HepG2 (cell line): Measurements from ENCODE around the gene ZBTB46. TPM values are rescaled to one million over a fixed set of nuclear protein-coding genes. Genes with fewer than 3 reads are reported as not detected.

Experiments
- FOXO1 ChIP-seq: sonication (generic); formaldehyde crosslinking; IDR thresholded peaks from 2 replicates; pipeline ENCODE4 v1.4.0; 2020; ENCODE audit warnings: missing genetic modification reagents
- NAIF1 ChIP-seq: sonication (generic); formaldehyde crosslinking; IDR thresholded peaks from 2 replicates; pipeline ENCODE4 v1.5.0; 2020; ENCODE audit warnings: mild to moderate bottlenecking, missing genetic modification reagents, borderline replicate concordance
- ONECUT2 ChIP-seq: sonication (generic); formaldehyde crosslinking; IDR thresholded peaks from 2 replicates; pipeline ENCODE4 v1.4.0; 2020; ENCODE audit warnings: missing genetic modification reagents
- POLR2AphosphoS2 ChIP-seq: IDR thresholded peaks from 2 replicates; pipeline ENCODE4 v1.6.1; 2011; ENCODE audit warnings: low read depth, low read length, improper control_type of control experiment
- SATB2 ChIP-seq: sonication (generic); formaldehyde crosslinking; IDR thresholded peaks from 2 replicates; pipeline ENCODE4 v1.5.0; 2020; ENCODE audit warnings: missing genetic modification reagents
- ZKSCAN5 ChIP-seq: sonication (generic); formaldehyde crosslinking; IDR thresholded peaks from 2 replicates; pipeline ENCODE4 v1.5.1; 2020; ENCODE audit warnings: mild to moderate bottlenecking, missing genetic modification reagents
- ZNF10 ChIP-seq: sonication (generic); formaldehyde crosslinking; IDR thresholded peaks from 2 replicates; pipeline ENCODE4 v1.4.0; 2020; ENCODE audit warnings: mild to moderate bottlenecking, low read depth, missing genetic modification reagents, borderline replicate concordance
- ZNF205 ChIP-seq: IDR thresholded peaks from 2 replicates; pipeline ENCODE4 v1.6.1; 2018; ENCODE audit warnings: missing biosample characterization, missing genetic modification reagents
- ZNF367 ChIP-seq: sonication (generic); formaldehyde crosslinking; IDR thresholded peaks from 2 replicates; pipeline ENCODE4 v1.4.0; 2020; ENCODE audit warnings: missing genetic modification reagents, borderline replicate concordance
- ZNF446 ChIP-seq: sonication (generic); formaldehyde crosslinking; IDR thresholded peaks from 2 replicates; pipeline ENCODE4 v1.5.0; 2020; ENCODE audit warnings: mild to moderate bottlenecking, missing genetic modification reagents
- polyA plus RNA-seq, 8 experiments: library from polyadenylated mRNA; depleted of rRNA in 3 of 8; stranded (reverse) in 7 of 8; unstranded in 1 of 8; fragments of >200 nt; fragmentation: Illumina TruSeq in 4 of 8; extraction: Trizol in 4 of 8; gene quantifications; 2 replicates each; pipeline versions ENCODE4 v1.2.1 to v1.2.3, GENCODE V29; 2011 to 2016; ENCODE audit warnings: low read depth in 4 of 8, missing spikeins in 1 of 8, mixed read lengths in 1 of 8; ENCODE audit not compliant: insufficient read depth in 1 of 8
- total RNA-seq, 5 experiments: library from RNA; depleted of rRNA; stranded (reverse); fragments of >200 nt; fragmentation: Illumina TruSeq; extraction: Trizol; gene quantifications; 2 replicates each; pipeline ENCODE4 v1.2.3, GENCODE V29; 2016; ENCODE audit warnings: low read depth in 1 of 5
- TF ChIP-seq, protein P1 (sequence below): sonication (generic); formaldehyde crosslinking; conservative IDR thresholded peaks from 2 replicates; pipeline ENCODE4 v1.4.0; 2020; ENCODE audit warnings: mild to moderate bottlenecking, missing genetic modification reagents, moderate library complexity
- TF ChIP-seq, protein P2 (sequence below): sonication (generic); formaldehyde crosslinking; IDR thresholded peaks from 2 replicates; pipeline ENCODE4 v1.5.0; 2020; ENCODE audit warnings: missing genetic modification reagents
- TF ChIP-seq, protein P3 (sequence below): sonication (generic); formaldehyde crosslinking; conservative IDR thresholded peaks from 2 replicates; pipeline ENCODE4 v1.4.0; 2020; ENCODE audit warnings: missing genetic modification reagents
- TF ChIP-seq, protein P4 (sequence below): sonication (generic); formaldehyde crosslinking; IDR thresholded peaks from 2 replicates; pipeline ENCODE4 v1.9.0; 2022; ENCODE audit warnings: missing genetic modification reagents, mild to moderate bottlenecking, borderline replicate concordance
- TF ChIP-seq, protein P5 (sequence below): sonication (generic); formaldehyde crosslinking; IDR thresholded peaks from 2 replicates; pipeline ENCODE4 v1.4.0; 2020; ENCODE audit warnings: missing genetic modification reagents
- TF ChIP-seq, protein P6 (sequence below): sonication (generic); formaldehyde crosslinking; IDR thresholded peaks from 2 replicates; pipeline ENCODE4 v1.9.0; 2021; ENCODE audit warnings: missing genetic modification reagents, mild to moderate bottlenecking, borderline replicate concordance

The ZBTB46 gene
- total and polyA plus RNA-seq, 2 of the 13 experiments (the other 11 are each of a cell fraction or from before 2014, with no cell fraction given) = 1.6 to 13.5 TPM

DNA sequence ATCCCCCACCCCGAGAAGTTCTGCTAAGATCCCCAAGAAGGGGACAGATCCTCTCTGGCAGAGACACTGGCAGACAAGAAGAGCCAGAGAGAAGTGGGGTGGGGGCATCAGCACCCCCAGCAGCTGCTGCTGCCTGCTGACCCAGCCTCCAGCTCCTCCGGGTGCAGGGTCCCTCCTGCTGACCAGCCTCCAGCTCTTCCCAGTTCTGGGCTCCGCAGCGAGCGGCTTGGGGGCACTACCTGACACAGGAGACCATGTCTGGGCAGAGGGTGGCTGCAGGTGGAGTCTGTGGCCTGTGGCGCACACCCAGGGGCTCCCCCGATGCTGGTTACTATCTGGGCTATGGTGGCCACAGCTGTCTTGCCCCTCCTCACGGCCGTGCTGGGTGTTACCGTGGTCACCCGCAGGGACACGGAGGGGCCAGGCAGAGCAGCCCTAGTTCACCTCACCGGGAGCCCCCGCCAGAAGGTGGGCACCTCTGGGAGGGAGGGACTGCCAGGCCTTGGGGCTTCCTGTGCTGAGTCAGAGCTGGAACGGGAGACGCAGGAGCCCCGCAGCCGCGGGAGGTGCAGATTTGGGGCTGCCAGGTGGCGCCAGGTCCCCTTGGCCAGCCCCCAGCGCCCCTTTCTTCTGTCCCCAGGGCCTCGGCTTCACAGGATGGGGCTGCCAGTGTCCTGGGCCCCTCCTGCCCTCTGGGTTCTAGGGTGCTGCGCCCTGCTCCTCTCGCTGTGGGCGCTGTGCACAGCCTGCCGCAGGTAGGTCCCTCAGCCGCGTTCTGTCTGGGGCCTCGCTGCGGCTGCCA lies 94.0 kb downstream of the ZBTB46 start (continued):
- TF ChIP-seq, protein P1, sequence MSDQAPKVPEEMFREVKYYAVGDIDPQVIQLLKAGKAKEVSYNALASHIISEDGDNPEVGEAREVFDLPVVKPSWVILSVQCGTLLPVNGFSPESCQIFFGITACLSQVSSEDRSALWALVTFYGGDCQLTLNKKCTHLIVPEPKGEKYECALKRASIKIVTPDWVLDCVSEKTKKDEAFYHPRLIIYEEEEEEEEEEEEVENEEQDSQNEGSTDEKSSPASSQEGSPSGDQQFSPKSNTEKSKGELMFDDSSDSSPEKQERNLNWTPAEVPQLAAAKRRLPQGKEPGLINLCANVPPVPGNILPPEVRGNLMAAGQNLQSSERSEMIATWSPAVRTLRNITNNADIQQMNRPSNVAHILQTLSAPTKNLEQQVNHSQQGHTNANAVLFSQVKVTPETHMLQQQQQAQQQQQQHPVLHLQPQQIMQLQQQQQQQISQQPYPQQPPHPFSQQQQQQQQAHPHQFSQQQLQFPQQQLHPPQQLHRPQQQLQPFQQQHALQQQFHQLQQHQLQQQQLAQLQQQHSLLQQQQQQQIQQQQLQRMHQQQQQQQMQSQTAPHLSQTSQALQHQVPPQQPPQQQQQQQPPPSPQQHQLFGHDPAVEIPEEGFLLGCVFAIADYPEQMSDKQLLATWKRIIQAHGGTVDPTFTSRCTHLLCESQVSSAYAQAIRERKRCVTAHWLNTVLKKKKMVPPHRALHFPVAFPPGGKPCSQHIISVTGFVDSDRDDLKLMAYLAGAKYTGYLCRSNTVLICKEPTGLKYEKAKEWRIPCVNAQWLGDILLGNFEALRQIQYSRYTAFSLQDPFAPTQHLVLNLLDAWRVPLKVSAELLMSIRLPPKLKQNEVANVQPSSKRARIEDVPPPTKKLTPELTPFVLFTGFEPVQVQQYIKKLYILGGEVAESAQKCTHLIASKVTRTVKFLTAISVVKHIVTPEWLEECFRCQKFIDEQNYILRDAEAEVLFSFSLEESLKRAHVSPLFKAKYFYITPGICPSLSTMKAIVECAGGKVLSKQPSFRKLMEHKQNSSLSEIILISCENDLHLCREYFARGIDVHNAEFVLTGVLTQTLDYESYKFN (CRISPR knock-in tag) = no peak
- TF ChIP-seq ONECUT2 (CRISPR knock-in tag) (no peak), ZNF446 (no peak), ZKSCAN5 (no peak), ZNF367 (no peak), FOXO1 (CRISPR knock-in tag) (no peak; the same call in 1 of the 2 replicates), ZNF205 (CRISPR knock-in tag) (no peak), ZNF10 (CRISPR knock-in tag) (no peak; the same call in 1 of the 2 replicates), SATB2 (CRISPR knock-in tag) (no peak; the same call in 1 of the 2 replicates), POLR2AphosphoS2 (0 out of 2 replicates have a peak, but pooled peaks have one; percentile 60), NAIF1 (CRISPR knock-in tag) (no peak)
- TF ChIP-seq, protein P2, sequence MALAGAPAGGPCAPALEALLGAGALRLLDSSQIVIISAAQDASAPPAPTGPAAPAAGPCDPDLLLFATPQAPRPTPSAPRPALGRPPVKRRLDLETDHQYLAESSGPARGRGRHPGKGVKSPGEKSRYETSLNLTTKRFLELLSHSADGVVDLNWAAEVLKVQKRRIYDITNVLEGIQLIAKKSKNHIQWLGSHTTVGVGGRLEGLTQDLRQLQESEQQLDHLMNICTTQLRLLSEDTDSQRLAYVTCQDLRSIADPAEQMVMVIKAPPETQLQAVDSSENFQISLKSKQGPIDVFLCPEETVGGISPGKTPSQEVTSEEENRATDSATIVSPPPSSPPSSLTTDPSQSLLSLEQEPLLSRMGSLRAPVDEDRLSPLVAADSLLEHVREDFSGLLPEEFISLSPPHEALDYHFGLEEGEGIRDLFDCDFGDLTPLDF (CRISPR knock-in tag) = peak; percentile 30; the same call in 1 of the 2 replicates
- TF ChIP-seq, protein P3, sequence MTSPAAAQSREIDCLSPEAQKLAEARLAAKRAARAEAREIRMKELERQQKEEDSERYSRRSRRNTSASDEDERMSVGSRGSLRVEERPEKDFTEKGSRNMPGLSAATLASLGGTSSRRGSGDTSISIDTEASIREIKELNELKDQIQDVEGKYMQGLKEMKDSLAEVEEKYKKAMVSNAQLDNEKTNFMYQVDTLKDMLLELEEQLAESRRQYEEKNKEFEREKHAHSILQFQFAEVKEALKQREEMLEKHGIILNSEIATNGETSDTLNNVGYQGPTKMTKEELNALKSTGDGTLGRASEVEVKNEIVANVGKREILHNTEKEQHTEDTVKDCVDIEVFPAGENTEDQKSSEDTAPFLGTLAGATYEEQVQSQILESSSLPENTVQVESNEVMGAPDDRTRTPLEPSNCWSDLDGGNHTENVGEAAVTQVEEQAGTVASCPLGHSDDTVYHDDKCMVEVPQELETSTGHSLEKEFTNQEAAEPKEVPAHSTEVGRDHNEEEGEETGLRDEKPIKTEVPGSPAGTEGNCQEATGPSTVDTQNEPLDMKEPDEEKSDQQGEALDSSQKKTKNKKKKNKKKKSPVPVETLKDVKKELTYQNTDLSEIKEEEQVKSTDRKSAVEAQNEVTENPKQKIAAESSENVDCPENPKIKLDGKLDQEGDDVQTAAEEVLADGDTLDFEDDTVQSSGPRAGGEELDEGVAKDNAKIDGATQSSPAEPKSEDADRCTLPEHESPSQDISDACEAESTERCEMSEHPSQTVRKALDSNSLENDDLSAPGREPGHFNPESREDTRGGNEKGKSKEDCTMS (CRISPR knock-in tag) = no peak
- TF ChIP-seq, protein P4, sequence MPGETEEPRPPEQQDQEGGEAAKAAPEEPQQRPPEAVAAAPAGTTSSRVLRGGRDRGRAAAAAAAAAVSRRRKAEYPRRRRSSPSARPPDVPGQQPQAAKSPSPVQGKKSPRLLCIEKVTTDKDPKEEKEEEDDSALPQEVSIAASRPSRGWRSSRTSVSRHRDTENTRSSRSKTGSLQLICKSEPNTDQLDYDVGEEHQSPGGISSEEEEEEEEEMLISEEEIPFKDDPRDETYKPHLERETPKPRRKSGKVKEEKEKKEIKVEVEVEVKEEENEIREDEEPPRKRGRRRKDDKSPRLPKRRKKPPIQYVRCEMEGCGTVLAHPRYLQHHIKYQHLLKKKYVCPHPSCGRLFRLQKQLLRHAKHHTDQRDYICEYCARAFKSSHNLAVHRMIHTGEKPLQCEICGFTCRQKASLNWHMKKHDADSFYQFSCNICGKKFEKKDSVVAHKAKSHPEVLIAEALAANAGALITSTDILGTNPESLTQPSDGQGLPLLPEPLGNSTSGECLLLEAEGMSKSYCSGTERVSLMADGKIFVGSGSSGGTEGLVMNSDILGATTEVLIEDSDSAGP (CRISPR knock-in tag) = peak; percentile 73
- TF ChIP-seq, protein P5, sequence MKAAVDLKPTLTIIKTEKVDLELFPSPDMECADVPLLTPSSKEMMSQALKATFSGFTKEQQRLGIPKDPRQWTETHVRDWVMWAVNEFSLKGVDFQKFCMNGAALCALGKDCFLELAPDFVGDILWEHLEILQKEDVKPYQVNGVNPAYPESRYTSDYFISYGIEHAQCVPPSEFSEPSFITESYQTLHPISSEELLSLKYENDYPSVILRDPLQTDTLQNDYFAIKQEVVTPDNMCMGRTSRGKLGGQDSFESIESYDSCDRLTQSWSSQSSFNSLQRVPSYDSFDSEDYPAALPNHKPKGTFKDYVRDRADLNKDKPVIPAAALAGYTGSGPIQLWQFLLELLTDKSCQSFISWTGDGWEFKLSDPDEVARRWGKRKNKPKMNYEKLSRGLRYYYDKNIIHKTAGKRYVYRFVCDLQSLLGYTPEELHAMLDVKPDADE (CRISPR knock-in tag) = no peak
- TF ChIP-seq, protein P6, sequence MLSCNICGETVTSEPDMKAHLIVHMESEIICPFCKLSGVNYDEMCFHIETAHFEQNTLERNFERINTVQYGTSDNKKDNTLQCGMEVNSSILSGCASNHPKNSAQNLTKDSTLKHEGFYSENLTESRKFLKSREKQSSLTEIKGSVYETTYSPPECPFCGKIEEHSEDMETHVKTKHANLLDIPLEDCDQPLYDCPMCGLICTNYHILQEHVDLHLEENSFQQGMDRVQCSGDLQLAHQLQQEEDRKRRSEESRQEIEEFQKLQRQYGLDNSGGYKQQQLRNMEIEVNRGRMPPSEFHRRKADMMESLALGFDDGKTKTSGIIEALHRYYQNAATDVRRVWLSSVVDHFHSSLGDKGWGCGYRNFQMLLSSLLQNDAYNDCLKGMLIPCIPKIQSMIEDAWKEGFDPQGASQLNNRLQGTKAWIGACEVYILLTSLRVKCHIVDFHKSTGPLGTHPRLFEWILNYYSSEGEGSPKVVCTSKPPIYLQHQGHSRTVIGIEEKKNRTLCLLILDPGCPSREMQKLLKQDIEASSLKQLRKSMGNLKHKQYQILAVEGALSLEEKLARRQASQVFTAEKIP (CRISPR knock-in tag) = no peak
